K562 (cell line): ENCODE results near the gene OGFR. TPM values are rescaled to one million over a fixed set of nuclear protein-coding genes. Genes with fewer than 3 reads are reported as not detected.

ENCODE experiments used
- ATAC-seq: fragments of 200-7000 bp; cut with Tn5 transposase; 3 replicates; pipeline ENCODE4 v1.9.1; 2020; ENCODE audit warnings: moderate library complexity
- BruUV-seq: library from RNA; stranded (reverse); fragments of 400-500 nt; replicated peaks from 2 replicates; lab custom pipeline; 2021; lab: Mats Ljungman, UMichigan
- CTCF ChIA-PET: fragments of 300-600 bp; formaldehyde crosslinking; extraction: SDS; loops from one replicate; lab custom pipeline; 2021; ENCODE audit warnings: low intra/inter-chr PET ratio; lab: Yijun Ruan, JAX
- POLR2A ChIA-PET: fragments of 300-600, 350-650 bp; sonication (Branson Sonifier 250); formaldehyde crosslinking; extraction: SDS; loops from one replicate; lab custom pipeline; 2021; ENCODE audit warnings: antibody characterized with exemption, inconsistent platforms; lab: Yijun Ruan, JAX
- DNase-seq, 4 experiments: peaks; one replicate each; pipeline versions ENCODE4 v3.0.0 to v3.0.0-alpha.2; 2011 to 2018; ENCODE audit warnings: low spot score in 3 of 4, mixed read lengths in 3 of 4; ENCODE audit errors: extremely low read depth in 1 of 4
- FAIRE-seq: peaks from 2 replicates; lab custom pipeline; 2011; peaks lifted over from hg19 to GRCh38; lab: Jason Lieb, UNC
- H2AFZ ChIP-seq: 2 replicates; pipeline ENCODE4 v1.6.0; 2011; ENCODE audit warnings: low read depth, low read length, control low read depth, inconsistent platforms
- H3K27ac ChIP-seq: fragments of 200-600 bp; 3 replicates; pipeline ENCODE4 v1.8.0; 2011; ENCODE audit warnings: low read depth, mild to moderate bottlenecking, control low read depth, inconsistent platforms, low read length, moderate library complexity, mixed read lengths; ENCODE audit errors: extremely low read depth
- H3K27me3 ChIP-seq, 2 experiments: fragments of 300-600 bp in 1 of 2; 2 replicates in 1 of 2; 3 replicates in 1 of 2; pipeline versions ENCODE4 v1.6.0 to v1.8.0; 2011; ENCODE audit warnings: inconsistent platforms in 2 of 2, low read length in 2 of 2, mild to moderate bottlenecking in 1 of 2, mixed read lengths in 1 of 2, moderate library complexity in 1 of 2; ENCODE audit not compliant: control insufficient read depth in 2 of 2, insufficient read depth in 2 of 2
- H3K36me3 ChIP-seq: fragments of 300-600 bp; 3 replicates; pipeline ENCODE4 v1.8.0; 2011; ENCODE audit warnings: mild to moderate bottlenecking, low read length, inconsistent platforms; ENCODE audit not compliant: control insufficient read depth, insufficient read depth
- H3K4me1 ChIP-seq, 2 experiments: fragments of 200-600 bp in 1 of 2; replicated peaks in 1 of 2; 2 replicates in 1 of 2; 3 replicates in 1 of 2; pipeline versions ENCODE4 v1.5.1 to v1.8.0; 2011; ENCODE audit warnings: inconsistent platforms in 2 of 2, low read length in 2 of 2, mild to moderate bottlenecking in 1 of 2, mixed read lengths in 1 of 2, moderate library complexity in 1 of 2; ENCODE audit not compliant: control insufficient read depth in 2 of 2, insufficient read depth in 2 of 2
- H3K4me2 ChIP-seq: 2 replicates; pipeline ENCODE4 v1.6.1; 2011; ENCODE audit warnings: low read length, control low read depth, inconsistent platforms, mixed read lengths; ENCODE audit not compliant: insufficient read depth
- H3K4me3 ChIP-seq: fragments of 200-600 bp; sonication (generic), shearing (Covaris generic); 2 replicates; pipeline ENCODE4 v1.5.1; 2016; ENCODE audit warnings: control low read depth, inconsistent platforms
- H3K79me2 ChIP-seq: fragments of 200-600 bp; 3 replicates; pipeline ENCODE4 v1.8.0; 2011; ENCODE audit warnings: low read length, inconsistent platforms; ENCODE audit not compliant: control insufficient read depth, insufficient read depth
- H3K9ac ChIP-seq, 2 experiments: 2 replicates each; pipeline versions ENCODE4 v1.6.0 to v1.6.1; 2011; ENCODE audit warnings: low read depth in 2 of 2, low read length in 2 of 2, control low read depth in 1 of 2, inconsistent platforms in 1 of 2, mild to moderate bottlenecking in 1 of 2, mixed read lengths in 1 of 2; ENCODE audit not compliant: insufficient read depth in 1 of 2
- H3K9me1 ChIP-seq: one replicate; pipeline ENCODE4 v1.6.0; 2011; ENCODE audit warnings: inconsistent platforms, mild to moderate bottlenecking, low read length, moderate library complexity; ENCODE audit not compliant: control insufficient read depth, insufficient read depth
- H3K9me3 ChIP-seq: replicated peaks from 2 replicates; pipeline ENCODE4 v1.5.1; 2011; ENCODE audit warnings: low read depth, low read length, inconsistent platforms; ENCODE audit not compliant: control insufficient read depth, insufficient read depth
- H4K20me1 ChIP-seq: replicated peaks from 2 replicates; pipeline ENCODE4 v1.6.1; 2011; ENCODE audit warnings: low read length, inconsistent platforms, mixed read lengths; ENCODE audit not compliant: control insufficient read depth, insufficient read depth
- ARNT ChIP-seq, 2 experiments: fragments of 450-650 bp; IDR thresholded peaks; 2 replicates each; pipeline ENCODE4 v1.6.1; 2016; ENCODE audit warnings: mild to moderate bottlenecking in 1 of 2
- MAZ ChIP-seq, 2 experiments: fragments of 450-650 bp in 1 of 2; sonication (generic) in 1 of 2; formaldehyde crosslinking; IDR thresholded peaks in 1 of 2; conservative IDR thresholded peaks in 1 of 2; 2 replicates each; pipeline versions ENCODE4 v1.4.0 to v1.5.0; 2020; ENCODE audit warnings: mild to moderate bottlenecking in 1 of 2, missing genetic modification reagents in 1 of 2
- TEAD4 ChIP-seq, 2 experiments: sonication (generic) in 1 of 2; formaldehyde crosslinking in 1 of 2; IDR thresholded peaks; 2 replicates each; pipeline versions ENCODE4 v1.6.1 to v1.8.0; 2012 to 2022; ENCODE audit warnings: borderline replicate concordance in 1 of 2, inconsistent platforms in 1 of 2, low read length in 1 of 2, mild to moderate bottlenecking in 1 of 2, missing genetic modification reagents in 1 of 2
- USF1 ChIP-seq: sonication (generic); formaldehyde crosslinking; IDR thresholded peaks from 2 replicates; pipeline ENCODE4 v1.9.0; 2022; ENCODE audit warnings: mild to moderate bottlenecking, missing genetic modification reagents
- WGBS: fragments of 100-300 bp; shearing (Covaris generic); methylation state at CpG from one replicate; pipeline ENCODE4 v1.1.6; 2016; ENCODE audit warnings: low coverage, mixed read lengths; ENCODE audit not compliant: insufficient coverage; ENCODE audit errors: missing lambda C conversion rate; 5-methylcytosine and 5-hydroxymethylcytosine counted together
- in situ Hi-C: fragments of 300-500 bp; cut with MboI; formaldehyde crosslinking; loops from 4 replicates; pipeline ENCODE4 v1.15.0; 2018; ENCODE audit warnings: inconsistent platforms, mixed read lengths
- intact Hi-C: fragments of 100-400 bp; cut with micrococcal nuclease; formaldehyde crosslinking; loops from 2 replicates; pipeline ENCODE4 v1.14.2; 2022
- polyA plus RNA-seq, 8 experiments: library from polyadenylated mRNA; depleted of rRNA in 4 of 8; stranded (reverse) in 5 of 8; unstranded in 3 of 8; fragments of >200 nt; fragmentation: Nextera tagmentation in 2 of 8; fragmentation: Illumina TruSeq in 1 of 8; extraction: Ambion mirVana in 2 of 8; extraction: Trizol in 1 of 8; gene quantifications; 2 replicates each; pipeline versions ENCODE4 v1.2.1 to v1.2.3, GENCODE V29; 2011 to 2014; ENCODE audit warnings: inconsistent platforms in 1 of 8, missing spikeins in 1 of 8
- total RNA-seq, 7 experiments: library from RNA; depleted of rRNA in 6 of 7; stranded (reverse); fragments of >200 nt in 6 of 7; fragmentation: Illumina TruSeq in 2 of 7; extraction: Trizol in 2 of 7; gene quantifications; 2 replicates each; pipeline versions ENCODE4 v1.2.1 to v1.2.3, GENCODE V29; 2011 to 2021; ENCODE audit warnings: low replicate concordance in 1 of 7

The OGFR gene
- total and polyA plus RNA-seq, 9 of the 15 experiments (the other 6 are each of a cell fraction or from before 2014, with no cell fraction given): 0.39 to 56.3 (median 17.5) TPM

- TF ChIP-seq TEAD4 (IDR thresholded peaks at IDR 0.05; ENCODE audit: low read length) (0 out of 2 replicates have a peak, but pooled peaks have one; percentile 14), TEAD4 (CRISPR knock-in tag; IDR thresholded peaks at IDR 0.05; ENCODE audit: borderline replicate concordance) (no peak), MAZ (CRISPR knock-in tag; conservative IDR thresholded peaks at IDR 0.05 in 1 of 2, IDR thresholded peaks at IDR 0.05 in 1 of 2) (peak in 1 of 2 experiments; percentile 56; a peak in 2 of 4 replicates)
These were observed 13.1 kb upstream of the OGFR start (continued) for GRCh38 chr20:62791301-62792181.

GRCh38 chr20:62792182-62792939, 12.3 kb upstream of the OGFR start:
- Histone ChIP-seq H3K4me1 (peaks cover 10 to 54% of the 10 kb centered on the region in 2 experiments; a peak in 4 of 5 replicates), H3K36me3 (no peaks in the 10 kb centered on the region; the same call in 2 of the 3 replicates), H3K79me2 (peaks cover 5% of the 10 kb centered on the region; the same call in 2 of the 3 replicates), H3K9me3 (no peaks in the 10 kb centered on the region), H4K20me1 (no peaks in the 10 kb centered on the region), H3K27ac (no peak overlapping the region), H3K4me3 (no peak overlapping the region), H3K27me3 (peaks cover 4 to 14% of the 10 kb centered on the region in 2 experiments; a peak in 3 of 5 replicates), H3K4me2 (no peak overlapping the region), H3K9me1 (no peaks in the 10 kb centered on the region), H3K9ac (peak overlapping the region in 1 of 2 experiments; percentile 43; a peak in 2 of 4 replicates), H2AFZ (peak overlapping the region; percentile 16; the same call in 1 of the 2 replicates)
- no TSS peak for BruUV-seq
- POLR2A ChIA-PET: interaction anchor here (0.7 to 1.2 kb wide), 4 partner anchors 13 to 169 kb away, joined by 3 to 4 read pairs (median 4); no protein-coding TSS in a partner anchor
- ATAC-seq (no peak), DNase-seq (no peak), FAIRE-seq (no peak)
- TF ChIP-seq ARNT (IDR thresholded peaks at IDR 0.05): no peak
- TF ChIP-seq USF1 (CRISPR knock-in tag): 0 out of 2 replicates have a peak, but pooled peaks have one; percentile 6
- intact Hi-C loops: loop anchor here (5.0 kb wide), 1 partner anchor 105 kb away; no protein-coding TSS in a partner anchor
- CTCF ChIA-PET: interaction anchor here (0.8 to 2.9 kb wide), 4 partner anchors 125 to 382 kb away, joined by 3 to 20 read pairs (median 4); no protein-coding TSS in a partner anchor
- in situ Hi-C loops: loop anchor here (5.0 kb wide), 1 partner anchor 125 kb away; no protein-coding TSS in a partner anchor
- WGBS: 41% methylated on average over 9 of the region's 9 CpGs
